ENCODE measurements around the gene OCSTAMP. TPM values are rescaled to one million over a fixed set of nuclear protein-coding genes. Genes with fewer than 3 reads are reported as not detected.
A peak's percentile ranks its signal among the peaks of the same experiment; 100 is the strongest.

Gene OCSTAMP
- total RNA-seq, 4 donors from 2014 or later, result not detected

DNA sequence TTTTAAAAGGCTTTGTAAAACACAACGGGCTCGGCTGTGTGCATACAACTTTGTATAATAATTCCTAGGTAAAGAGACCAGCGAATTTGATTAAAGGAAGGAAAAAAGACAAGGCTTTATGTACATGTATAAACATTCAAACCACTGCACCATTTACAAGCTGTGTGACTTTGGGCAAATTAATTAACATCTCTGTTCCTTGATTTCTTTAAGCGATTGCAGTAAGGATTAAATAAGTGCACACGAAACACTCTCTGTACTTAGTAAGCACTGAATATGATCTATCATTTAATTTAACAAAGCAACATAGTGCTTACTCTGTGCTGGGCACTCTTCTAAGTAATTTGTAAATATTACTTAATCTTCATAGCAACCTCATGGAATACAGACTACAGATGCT is 19.5 kb upstream of the OCSTAMP start:
- TF ChIP-seq POLR2A (IDR thresholded peaks at IDR 0.05), result no peak
- no peak for DNase-seq
- Histone ChIP-seq H3K36me3 (no peaks in the 10 kb centered on the region), H3K4me1 (peaks cover 11 to 15% of the 10 kb centered on the region in 2 donors), H3K27ac (no peak overlapping the region), H3K4me3 (replicated peaks in 1 of 3) (no peak overlapping the region), H3K9me3 (no peaks in the 10 kb centered on the region), H3K27me3 (no peaks in the 10 kb centered on the region)
- intact Hi-C loops (cut with DNase I), result no loop called here
- WGBS, 2 donors, result 93 to 94% methylated on average over 5 of the region's 5 CpGs

DNA sequence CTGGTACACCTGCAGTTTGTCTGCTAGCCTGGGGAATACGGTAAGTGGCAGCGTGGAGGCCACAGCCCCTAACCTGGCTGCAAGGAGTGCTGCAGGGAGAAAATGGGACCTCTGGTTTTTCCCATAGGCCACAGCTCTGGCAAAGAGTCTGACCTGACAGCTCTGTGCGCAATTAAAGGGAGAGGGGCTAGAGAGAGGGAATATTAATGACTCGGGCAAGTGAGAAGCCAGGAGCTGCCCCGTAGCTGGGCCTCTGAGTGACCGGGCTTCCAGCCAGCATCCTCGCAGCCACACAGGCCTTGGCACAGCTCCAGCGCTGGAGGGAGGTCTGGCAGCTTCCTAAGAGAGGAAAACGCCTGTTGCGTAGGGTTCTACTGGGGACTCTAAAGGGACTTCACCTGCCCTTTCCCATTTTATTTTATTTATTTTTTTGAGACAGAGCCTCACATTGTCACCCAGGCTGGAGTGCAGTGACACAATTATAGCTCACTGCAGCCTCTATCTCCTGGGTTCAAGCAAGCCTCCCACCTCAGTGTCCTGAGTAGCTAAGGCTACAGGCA is 18.2 kb upstream of the OCSTAMP start:
- no peak for TF ChIP-seq POLR2A (IDR thresholded peaks at IDR 0.05)
- TF ChIP-seq, protein P1, sequence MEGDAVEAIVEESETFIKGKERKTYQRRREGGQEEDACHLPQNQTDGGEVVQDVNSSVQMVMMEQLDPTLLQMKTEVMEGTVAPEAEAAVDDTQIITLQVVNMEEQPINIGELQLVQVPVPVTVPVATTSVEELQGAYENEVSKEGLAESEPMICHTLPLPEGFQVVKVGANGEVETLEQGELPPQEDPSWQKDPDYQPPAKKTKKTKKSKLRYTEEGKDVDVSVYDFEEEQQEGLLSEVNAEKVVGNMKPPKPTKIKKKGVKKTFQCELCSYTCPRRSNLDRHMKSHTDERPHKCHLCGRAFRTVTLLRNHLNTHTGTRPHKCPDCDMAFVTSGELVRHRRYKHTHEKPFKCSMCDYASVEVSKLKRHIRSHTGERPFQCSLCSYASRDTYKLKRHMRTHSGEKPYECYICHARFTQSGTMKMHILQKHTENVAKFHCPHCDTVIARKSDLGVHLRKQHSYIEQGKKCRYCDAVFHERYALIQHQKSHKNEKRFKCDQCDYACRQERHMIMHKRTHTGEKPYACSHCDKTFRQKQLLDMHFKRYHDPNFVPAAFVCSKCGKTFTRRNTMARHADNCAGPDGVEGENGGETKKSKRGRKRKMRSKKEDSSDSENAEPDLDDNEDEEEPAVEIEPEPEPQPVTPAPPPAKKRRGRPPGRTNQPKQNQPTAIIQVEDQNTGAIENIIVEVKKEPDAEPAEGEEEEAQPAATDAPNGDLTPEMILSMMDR (IDR thresholded peaks at IDR 0.05), result no peak
- H3K9me3 ChIP-seq, result no peaks in the 10 kb centered on the region
- H3K27ac ChIP-seq, result peak overlapping the region in 1 of 3 donors; percentile 59
- H3K4me3 ChIP-seq (replicated peaks in 1 of 3), result no peak overlapping the region
- peak; percentile 97 to 98 for DNase-seq
- H3K4me1 ChIP-seq, result peaks cover 11 to 15% of the 10 kb centered on the region in 2 donors
- H3K36me3 ChIP-seq, result no peaks in the 10 kb centered on the region
- intact Hi-C loops (cut with DNase I), result no loop called here
- WGBS, 2 donors, result 9 to 11% methylated on average over 10 of the region's 10 CpGs
- H3K27me3 ChIP-seq, result no peaks in the 10 kb centered on the region

GRCh38 chr20:46566125-46566524 is 15.7 kb upstream of the OCSTAMP start:
- Histone ChIP-seq H3K36me3 (no peaks in the 10 kb centered on the region), H3K4me1 (peaks cover 7 to 18% of the 10 kb centered on the region in 2 donors), H3K27ac (no peak overlapping the region), H3K27me3 (no peaks in the 10 kb centered on the region), H3K9me3 (no peaks in the 10 kb centered on the region), H3K4me3 (replicated peaks in 1 of 3) (no peak overlapping the region)
- 77 to 89% methylated on average over 10 of the region's 10 CpGs for WGBS, 2 donors
- no peak for TF ChIP-seq POLR2A (IDR thresholded peaks at IDR 0.05)
- TF ChIP-seq, protein P1 (IDR thresholded peaks at IDR 0.05), result no peak
- no peak for DNase-seq
- intact Hi-C loops (cut with DNase I), result no loop called here

GRCh38 chr20:46564241-46564957 is 13.9 kb upstream of the OCSTAMP start:
- intact Hi-C loops (cut with DNase I), result no loop called here
- TF ChIP-seq POLR2A (IDR thresholded peaks at IDR 0.05), result no peak
- TF ChIP-seq, protein P1 (IDR thresholded peaks at IDR 0.05), result no peak
- 85 to 88% methylated on average over 7 of the region's 7 CpGs for WGBS, 2 donors

DNA sequence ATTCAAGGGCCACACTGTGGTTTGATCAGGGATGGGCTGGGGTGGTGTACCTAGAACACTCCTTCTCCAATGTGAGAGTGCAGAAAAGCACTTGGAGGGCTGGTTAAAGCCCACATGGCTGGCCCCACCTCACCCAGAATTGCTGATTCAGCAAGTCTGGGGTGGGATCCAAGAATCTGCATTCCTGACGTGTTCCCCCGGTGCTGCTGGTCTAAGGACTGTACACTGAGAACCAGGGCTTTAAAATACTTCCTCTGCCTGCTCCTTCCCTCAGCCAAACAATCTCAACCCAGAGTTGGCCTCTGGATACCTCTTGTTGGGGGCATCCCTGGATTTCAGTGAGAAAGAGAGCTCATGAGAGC is 13.4 kb upstream of the OCSTAMP start:
- no peak overlapping the region for H3K4me3 ChIP-seq (replicated peaks in 1 of 3)
- intact Hi-C loops (cut with DNase I), result no loop called here
- H3K36me3 ChIP-seq, result no peaks in the 10 kb centered on the region
- H3K4me1 ChIP-seq, result peaks cover 7 to 16% of the 10 kb centered on the region in 2 donors
- no peak overlapping the region for H3K27ac ChIP-seq
- no peaks in the 10 kb centered on the region for H3K9me3 ChIP-seq
- no peak for DNase-seq
- TF ChIP-seq, protein P1 (IDR thresholded peaks at IDR 0.05), result no peak
- no peak for TF ChIP-seq POLR2A (IDR thresholded peaks at IDR 0.05)
- no peaks in the 10 kb centered on the region for H3K27me3 ChIP-seq
- WGBS, 2 donors, result 45 to 46% methylated on average over 2 of the region's 2 CpGs

More at GRCh38 chr20:46564241-46564957, 13.9 kb upstream of the OCSTAMP start:
- Histone ChIP-seq H3K4me3 (replicated peaks in 1 of 3) (no peak overlapping the region), H3K27me3 (no peaks in the 10 kb centered on the region), H3K4me1 (peaks cover 7 to 18% of the 10 kb centered on the region in 2 donors), H3K27ac (no peak overlapping the region), H3K9me3 (no peaks in the 10 kb centered on the region), H3K36me3 (no peaks in the 10 kb centered on the region)
- DNase-seq, result no peak

Measured in thyroid gland (tissue), 4 donors.